ENCODE results near the gene POFUT2.

Gene POFUT2

DNA sequence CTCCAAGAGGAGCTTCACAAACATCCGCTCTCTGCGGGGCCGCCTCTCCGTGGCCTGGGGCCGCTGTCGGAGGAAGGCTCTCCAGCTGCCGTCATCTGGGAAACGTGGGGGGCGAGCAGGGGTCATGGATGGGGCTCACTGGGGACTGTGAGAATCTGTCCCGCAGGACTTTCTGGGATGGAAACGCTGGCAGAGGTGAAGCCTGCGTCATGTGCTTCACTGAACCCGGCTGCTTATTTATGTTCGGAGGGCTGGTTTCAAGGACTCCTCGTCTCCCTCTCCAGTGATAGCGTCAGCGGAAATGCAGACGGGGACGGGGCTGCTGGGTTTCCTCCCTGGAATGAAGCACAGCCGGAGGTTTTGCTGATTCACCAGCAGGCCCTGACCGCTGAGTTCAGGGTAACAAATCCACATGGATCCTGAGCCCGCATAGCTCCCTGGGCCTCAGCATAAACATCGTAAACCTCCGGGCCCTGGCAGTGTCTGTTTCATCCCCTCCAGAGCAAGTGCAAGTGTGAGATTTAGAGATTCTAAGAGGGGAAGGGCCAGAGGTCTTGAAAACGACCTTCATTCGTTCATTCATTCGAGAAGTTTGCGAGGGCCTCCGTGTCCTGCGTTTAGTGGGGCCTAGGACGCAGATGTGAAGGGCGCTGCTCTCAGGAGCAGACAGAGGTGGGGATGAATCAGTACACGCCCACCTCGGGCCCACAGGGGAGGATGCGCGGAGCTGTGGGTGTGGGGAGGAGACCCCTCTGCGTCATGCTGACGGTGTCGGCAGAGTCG is 7.0 kb upstream of the POFUT2 start:
- Histone ChIP-seq H3K27me3 (ENCODE audit: insufficient read depth, low read length) (no peaks in the 10 kb centered on the region; the same call in 1 of the 2 replicates), H3F3A (ENCODE audit: insufficient read depth, low read length) (no peaks in the 10 kb centered on the region), H3K36me3 (ENCODE audit: insufficient read depth, low read length) (no peaks in the 10 kb centered on the region), H4K20me1 (ENCODE audit: insufficient read depth, low read length) (no peaks in the 10 kb centered on the region), H3K4me1 (ENCODE audit: insufficient read depth, low read length, severe bottlenecking) (no peaks in the 10 kb centered on the region), H3K9ac (ENCODE audit: low read length) (no peak overlapping the region), H2AFZ (ENCODE audit: low read length) (no peak overlapping the region), H3K4me3 (ENCODE audit: low read depth, low read length, poor library complexity, severe bottlenecking) (no peak overlapping the region), H3K79me2 (ENCODE audit: insufficient read depth, low read length) (no peaks in the 10 kb centered on the region), H3K9me2 (ENCODE audit: low read depth, low read length) (no peaks in the 10 kb centered on the region), H3K27ac (ENCODE audit: low read depth, low read length, poor library complexity, severe bottlenecking) (no peak overlapping the region), H3K4me2 (ENCODE audit: low read length) (no peak overlapping the region), H3K9me3 (ENCODE audit: low read length) (peaks cover 2% of the 10 kb centered on the region; the same call in 1 of the 2 replicates)
- TF ChIP-seq, protein P1, sequence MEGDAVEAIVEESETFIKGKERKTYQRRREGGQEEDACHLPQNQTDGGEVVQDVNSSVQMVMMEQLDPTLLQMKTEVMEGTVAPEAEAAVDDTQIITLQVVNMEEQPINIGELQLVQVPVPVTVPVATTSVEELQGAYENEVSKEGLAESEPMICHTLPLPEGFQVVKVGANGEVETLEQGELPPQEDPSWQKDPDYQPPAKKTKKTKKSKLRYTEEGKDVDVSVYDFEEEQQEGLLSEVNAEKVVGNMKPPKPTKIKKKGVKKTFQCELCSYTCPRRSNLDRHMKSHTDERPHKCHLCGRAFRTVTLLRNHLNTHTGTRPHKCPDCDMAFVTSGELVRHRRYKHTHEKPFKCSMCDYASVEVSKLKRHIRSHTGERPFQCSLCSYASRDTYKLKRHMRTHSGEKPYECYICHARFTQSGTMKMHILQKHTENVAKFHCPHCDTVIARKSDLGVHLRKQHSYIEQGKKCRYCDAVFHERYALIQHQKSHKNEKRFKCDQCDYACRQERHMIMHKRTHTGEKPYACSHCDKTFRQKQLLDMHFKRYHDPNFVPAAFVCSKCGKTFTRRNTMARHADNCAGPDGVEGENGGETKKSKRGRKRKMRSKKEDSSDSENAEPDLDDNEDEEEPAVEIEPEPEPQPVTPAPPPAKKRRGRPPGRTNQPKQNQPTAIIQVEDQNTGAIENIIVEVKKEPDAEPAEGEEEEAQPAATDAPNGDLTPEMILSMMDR (IDR thresholded peaks at IDR 0.05; ENCODE audit: low read length): no peak
- no peak for TF ChIP-seq EZH2 (IDR thresholded peaks at IDR 0.05; ENCODE audit: borderline replicate concordance, low read length)

DNA sequence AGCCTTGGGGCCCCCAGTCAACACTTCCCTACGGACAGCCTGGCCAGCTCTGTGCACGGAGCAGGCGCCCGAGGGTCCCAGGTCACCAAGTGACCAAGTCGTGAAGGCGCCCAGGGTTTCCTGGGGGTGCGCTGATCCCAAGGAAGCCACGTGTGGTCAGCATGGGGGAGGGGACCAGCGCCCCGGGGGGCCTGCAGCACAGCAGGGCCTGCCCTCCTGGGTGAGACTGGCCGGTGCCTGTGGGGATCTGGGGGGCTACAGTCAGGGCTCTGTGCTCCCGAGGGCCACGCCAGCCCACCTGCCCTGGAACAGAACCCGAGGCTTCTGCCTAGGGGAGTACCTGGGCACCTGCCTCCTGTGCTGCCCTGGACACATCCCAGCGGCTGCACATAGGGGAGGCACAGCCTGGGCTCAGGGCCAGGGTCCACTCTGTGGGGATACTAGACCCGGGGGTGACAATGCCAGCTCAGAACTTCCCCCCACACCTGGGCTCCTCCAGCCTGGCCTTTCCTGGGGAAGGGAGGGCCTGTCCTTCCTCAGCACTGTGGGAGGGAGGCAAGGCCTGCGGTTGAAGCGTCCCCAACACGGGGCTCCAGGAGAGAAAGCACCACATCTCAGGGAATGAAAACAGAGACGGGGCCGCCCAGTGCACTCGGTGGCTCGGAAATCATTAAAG is 6.2 kb upstream of the POFUT2 start:
- H3K27me3 ChIP-seq (ENCODE audit: insufficient read depth, low read length): no peaks in the 10 kb centered on the region; the same call in 1 of the 2 replicates
- H3K36me3 ChIP-seq (ENCODE audit: insufficient read depth, low read length): no peaks in the 10 kb centered on the region
- H3K9me2 ChIP-seq (ENCODE audit: low read depth, low read length): no peaks in the 10 kb centered on the region
- no peaks in the 10 kb centered on the region for H4K20me1 ChIP-seq (ENCODE audit: insufficient read depth, low read length)
- no peak overlapping the region for H3K4me3 ChIP-seq (ENCODE audit: low read depth, low read length, poor library complexity, severe bottlenecking)
- H3K9ac ChIP-seq (ENCODE audit: low read length): no peak overlapping the region
- no peaks in the 10 kb centered on the region for H3K79me2 ChIP-seq (ENCODE audit: insufficient read depth, low read length)
- H3K4me2 ChIP-seq (ENCODE audit: low read length): no peak overlapping the region
- TF ChIP-seq, protein P1 (IDR thresholded peaks at IDR 0.05; ENCODE audit: low read length): no peak
- no peak for TF ChIP-seq EZH2 (IDR thresholded peaks at IDR 0.05; ENCODE audit: borderline replicate concordance, low read length)
- no peak overlapping the region for H2AFZ ChIP-seq (ENCODE audit: low read length)
- no peaks in the 10 kb centered on the region for H3K4me1 ChIP-seq (ENCODE audit: insufficient read depth, low read length, severe bottlenecking)
- H3K9me3 ChIP-seq (ENCODE audit: low read length): peaks cover 2% of the 10 kb centered on the region; the same call in 1 of the 2 replicates
- H3K27ac ChIP-seq (ENCODE audit: low read depth, low read length, poor library complexity, severe bottlenecking): no peak overlapping the region
- no peaks in the 10 kb centered on the region for H3F3A ChIP-seq (ENCODE audit: insufficient read depth, low read length)

DNA sequence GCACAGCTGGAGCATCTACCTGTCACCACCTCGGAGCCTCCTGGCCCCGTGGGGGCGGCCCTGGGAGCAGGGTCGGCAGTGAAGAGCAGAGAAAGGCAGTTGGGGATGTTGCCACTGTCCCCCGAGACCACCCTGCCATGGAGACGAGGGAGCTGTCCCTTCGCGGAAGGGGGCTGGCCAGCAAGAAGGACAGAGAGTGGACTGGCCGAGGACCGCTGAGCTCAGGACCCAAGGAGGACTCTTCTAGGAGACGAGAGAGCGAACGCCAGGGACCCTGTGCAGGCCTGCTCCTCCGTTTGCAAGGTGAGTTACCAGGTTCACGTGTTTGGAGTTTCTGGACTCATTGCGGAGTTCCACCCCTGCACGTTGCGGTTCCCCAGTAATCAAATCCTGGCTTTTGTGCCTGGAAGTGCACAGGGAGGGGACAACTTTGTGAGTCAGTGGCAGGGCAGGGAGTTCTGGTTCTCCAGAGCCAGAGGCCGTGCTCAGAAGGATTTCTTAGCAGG is 5.6 kb upstream of the POFUT2 start:
- H3K27me3 ChIP-seq (ENCODE audit: insufficient read depth, low read length): no peaks in the 10 kb centered on the region; the same call in 1 of the 2 replicates
- peaks cover 2% of the 10 kb centered on the region; the same call in 1 of the 2 replicates for H3K9me3 ChIP-seq (ENCODE audit: low read length)
- no peaks in the 10 kb centered on the region for H3K36me3 ChIP-seq (ENCODE audit: insufficient read depth, low read length)
- H3K4me1 ChIP-seq (ENCODE audit: insufficient read depth, low read length, severe bottlenecking): peaks cover 6% of the 10 kb centered on the region
- H2AFZ ChIP-seq (ENCODE audit: low read length): no peak overlapping the region
- no peaks in the 10 kb centered on the region for H3K9me2 ChIP-seq (ENCODE audit: low read depth, low read length)
- no peak overlapping the region for H3K9ac ChIP-seq (ENCODE audit: low read length)
- H3K27ac ChIP-seq (ENCODE audit: low read depth, low read length, poor library complexity, severe bottlenecking): no peak overlapping the region
- H3K4me3 ChIP-seq (ENCODE audit: low read depth, low read length, poor library complexity, severe bottlenecking): no peak overlapping the region
- no peaks in the 10 kb centered on the region for H4K20me1 ChIP-seq (ENCODE audit: insufficient read depth, low read length)
- H3K79me2 ChIP-seq (ENCODE audit: insufficient read depth, low read length): no peaks in the 10 kb centered on the region
- no peak overlapping the region for H3K4me2 ChIP-seq (ENCODE audit: low read length)
- no peaks in the 10 kb centered on the region for H3F3A ChIP-seq (ENCODE audit: insufficient read depth, low read length)
- no peak for TF ChIP-seq EZH2 (IDR thresholded peaks at IDR 0.05; ENCODE audit: borderline replicate concordance, low read length)
- TF ChIP-seq, protein P1 (IDR thresholded peaks at IDR 0.05; ENCODE audit: low read length): no peak

Data from OCI-LY1 (cell line).